ENCODE data around the gene ABCC3. TPM values are rescaled to one million over a fixed set of nuclear protein-coding genes. Genes with fewer than 3 reads are reported as not detected.
"Not testable (repeated sequence)": the region's sequence is repeated elsewhere in the genome, so short reads cannot be mapped to it uniquely, and the experiment has no call there.

The ABCC3 gene
- total RNA-seq, 1 donor from 2014 or later, result 13.3 TPM

DNA sequence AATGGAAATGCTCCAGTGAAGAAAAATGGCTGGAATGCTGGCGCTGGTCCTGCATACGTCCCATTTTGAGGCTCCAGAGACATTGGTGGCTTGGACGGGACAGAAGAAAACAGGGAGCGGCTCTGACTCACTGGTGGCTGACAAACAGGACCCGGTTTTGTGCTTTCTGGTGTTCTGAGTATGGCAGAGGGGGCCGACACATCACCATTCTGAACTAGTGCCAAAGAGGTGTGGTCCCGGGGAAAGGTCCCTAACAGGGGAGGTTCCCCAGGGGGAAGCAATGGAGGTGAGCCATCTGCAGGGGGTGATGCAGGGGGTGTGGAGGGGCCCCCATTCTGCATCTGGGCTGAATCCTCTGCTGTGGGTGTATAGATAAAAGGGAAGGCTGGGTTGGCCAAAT is 64.7 kb downstream of the ABCC3 start:
- no peak for DNase-seq (ENCODE audit: extremely low spot score, unreplicated experiment)
- H3K4me1 Mint-ChIP-seq (ENCODE audit: unreplicated experiment), result peaks cover 20% of the 10 kb centered on the region
- peaks cover 27% of the 10 kb centered on the region for H3K36me3 Mint-ChIP-seq
- H3K9me3 Mint-ChIP-seq, result no peaks in the 10 kb centered on the region
- no peak overlapping the region for H3K27ac Mint-ChIP-seq
- TF ChIP-seq, protein P1, sequence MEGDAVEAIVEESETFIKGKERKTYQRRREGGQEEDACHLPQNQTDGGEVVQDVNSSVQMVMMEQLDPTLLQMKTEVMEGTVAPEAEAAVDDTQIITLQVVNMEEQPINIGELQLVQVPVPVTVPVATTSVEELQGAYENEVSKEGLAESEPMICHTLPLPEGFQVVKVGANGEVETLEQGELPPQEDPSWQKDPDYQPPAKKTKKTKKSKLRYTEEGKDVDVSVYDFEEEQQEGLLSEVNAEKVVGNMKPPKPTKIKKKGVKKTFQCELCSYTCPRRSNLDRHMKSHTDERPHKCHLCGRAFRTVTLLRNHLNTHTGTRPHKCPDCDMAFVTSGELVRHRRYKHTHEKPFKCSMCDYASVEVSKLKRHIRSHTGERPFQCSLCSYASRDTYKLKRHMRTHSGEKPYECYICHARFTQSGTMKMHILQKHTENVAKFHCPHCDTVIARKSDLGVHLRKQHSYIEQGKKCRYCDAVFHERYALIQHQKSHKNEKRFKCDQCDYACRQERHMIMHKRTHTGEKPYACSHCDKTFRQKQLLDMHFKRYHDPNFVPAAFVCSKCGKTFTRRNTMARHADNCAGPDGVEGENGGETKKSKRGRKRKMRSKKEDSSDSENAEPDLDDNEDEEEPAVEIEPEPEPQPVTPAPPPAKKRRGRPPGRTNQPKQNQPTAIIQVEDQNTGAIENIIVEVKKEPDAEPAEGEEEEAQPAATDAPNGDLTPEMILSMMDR (conservative IDR thresholded peaks at IDR 0.05), result no peak
- peaks cover 4% of the 10 kb centered on the region for H3K27me3 Mint-ChIP-seq
- no peak overlapping the region for H3K4me3 Mint-ChIP-seq

DNA sequence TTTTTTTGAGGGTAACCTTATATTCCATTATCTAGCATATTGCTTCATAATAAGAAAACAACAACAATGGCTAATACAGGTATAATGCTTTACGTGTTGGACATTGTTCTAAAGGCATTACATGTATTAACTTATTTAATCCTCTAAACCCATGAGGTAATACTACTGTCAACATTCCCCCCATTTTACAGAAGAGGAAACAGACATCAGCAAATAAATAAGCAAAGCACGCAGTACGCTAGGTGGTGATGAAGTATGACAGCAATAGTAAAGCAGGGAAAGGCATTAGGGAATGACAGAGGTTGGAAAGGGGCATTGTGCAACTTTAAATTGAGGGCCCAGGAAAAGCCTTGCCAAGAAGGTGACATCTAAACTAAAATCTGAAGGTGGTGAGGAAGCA is 68.5 kb downstream of the ABCC3 start:
- no peak for DNase-seq (ENCODE audit: extremely low spot score, unreplicated experiment)
- Mint-ChIP-seq H3K36me3 (peaks cover 24% of the 10 kb centered on the region), H3K27ac (peak overlapping the region; percentile 34), H3K4me1 (ENCODE audit: unreplicated experiment) (peaks cover 15% of the 10 kb centered on the region), H3K27me3 (peaks cover 4% of the 10 kb centered on the region), H3K4me3 (peak overlapping the region; percentile 27), H3K9me3 (no peaks in the 10 kb centered on the region)
- TF ChIP-seq, protein P1 (conservative IDR thresholded peaks at IDR 0.05), result no peak

DNA sequence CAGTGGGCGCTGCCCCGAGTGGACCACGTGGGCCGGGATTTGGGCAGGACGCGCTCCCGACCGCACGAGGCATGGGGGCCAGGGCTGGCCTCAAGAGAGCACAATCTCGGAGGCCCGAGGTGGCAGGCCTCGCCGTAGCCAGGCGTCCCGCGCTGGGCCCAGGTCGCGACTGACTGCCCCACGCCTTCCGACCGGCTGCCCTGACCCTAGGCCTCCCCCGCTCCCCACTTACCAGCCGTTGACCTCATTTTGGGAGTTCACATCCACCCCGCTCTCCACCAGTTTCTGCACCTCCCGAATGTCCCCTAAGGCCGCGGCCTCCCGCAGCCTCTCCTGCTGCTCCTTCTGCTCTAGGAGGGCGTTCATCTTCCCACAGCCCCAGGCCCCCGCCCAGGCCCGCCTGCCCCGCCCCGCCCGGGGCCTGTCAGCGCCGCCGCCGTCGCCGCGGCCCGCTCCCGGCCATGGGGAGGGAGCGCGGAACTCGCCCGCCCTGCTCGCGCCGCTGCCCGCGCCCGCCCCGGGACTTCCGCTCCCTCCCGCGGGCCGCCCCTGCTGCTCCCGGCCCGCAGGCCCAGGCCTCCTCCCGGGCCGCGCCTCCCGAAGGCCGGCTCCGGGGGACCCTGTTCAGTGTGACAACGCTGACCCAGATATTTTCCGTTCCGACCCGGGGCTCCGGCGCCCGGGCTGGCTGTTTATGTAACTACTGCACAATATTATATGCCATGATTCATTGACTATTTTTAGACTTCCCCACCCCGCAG is 72.8 kb downstream of the ABCC3 start, which contains the start of gene ANKRD40:
ANKRD40 (minus strand) TSS at position 626 of the 761 bp plus-strand sequence; CDS start at position 366, 260 bp downstream.
- peaks cover 15% of the 10 kb centered on the region for H3K36me3 Mint-ChIP-seq
- H3K27ac Mint-ChIP-seq, result peak within 1 kb of the TSS; percentile 83
- TF ChIP-seq, protein P1 (conservative IDR thresholded peaks at IDR 0.05), result no peak
- peaks cover 28% of the 10 kb centered on the region for H3K4me1 Mint-ChIP-seq (ENCODE audit: unreplicated experiment)
- H3K4me3 Mint-ChIP-seq, result peak within 1 kb of the TSS; percentile 95
- H3K27me3 Mint-ChIP-seq, result peaks cover 4% of the 10 kb centered on the region
- peak; percentile 85 for DNase-seq (ENCODE audit: extremely low spot score, unreplicated experiment)
- no peaks in the 10 kb centered on the region for H3K9me3 Mint-ChIP-seq

DNA sequence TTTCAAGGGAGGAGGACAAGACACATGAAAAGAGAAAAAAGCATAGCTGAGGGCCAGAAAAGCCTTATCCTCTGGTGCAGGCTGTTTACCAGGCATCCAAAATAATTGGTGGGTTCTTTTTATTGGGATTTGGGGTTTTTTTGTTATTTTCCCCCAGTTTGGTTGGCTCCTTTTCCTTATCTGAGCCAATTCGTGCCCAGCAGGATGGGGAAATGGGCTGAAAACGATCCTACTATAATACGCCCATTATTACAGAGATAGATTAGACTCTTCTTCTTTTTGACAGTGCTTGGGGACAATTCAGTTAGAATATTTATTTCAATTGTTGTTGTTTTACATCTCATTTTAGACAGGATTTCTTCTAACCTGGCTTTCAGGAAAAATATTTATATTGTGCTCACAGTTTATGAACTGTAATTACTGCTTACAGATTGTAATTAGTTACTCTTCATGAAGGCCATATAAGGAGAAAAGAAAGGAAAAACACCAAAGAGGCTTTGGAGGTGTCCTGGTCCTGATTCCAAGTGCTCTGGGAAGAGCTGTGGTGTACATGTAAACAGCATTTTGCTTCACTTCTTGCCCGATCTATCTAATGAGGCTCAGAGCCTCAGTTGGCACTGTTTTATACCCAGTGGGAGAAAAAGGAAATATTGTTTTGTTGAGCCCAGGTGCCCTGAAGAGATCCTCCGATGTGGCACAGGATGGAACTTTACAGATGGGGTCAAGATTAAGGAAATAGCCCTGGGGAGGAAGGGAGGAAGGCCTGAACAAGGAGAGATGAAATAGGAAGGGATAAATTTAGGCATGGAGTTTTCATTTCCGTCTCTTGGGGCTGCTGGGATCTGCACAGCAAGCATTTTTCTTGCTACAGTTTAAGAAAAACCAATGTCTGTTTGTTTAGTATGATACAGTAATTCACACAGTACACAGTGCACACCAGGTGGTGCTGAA is 73.6 kb downstream of the ABCC3 start:
- TF ChIP-seq, protein P1 (conservative IDR thresholded peaks at IDR 0.05), result no peak

DNA sequence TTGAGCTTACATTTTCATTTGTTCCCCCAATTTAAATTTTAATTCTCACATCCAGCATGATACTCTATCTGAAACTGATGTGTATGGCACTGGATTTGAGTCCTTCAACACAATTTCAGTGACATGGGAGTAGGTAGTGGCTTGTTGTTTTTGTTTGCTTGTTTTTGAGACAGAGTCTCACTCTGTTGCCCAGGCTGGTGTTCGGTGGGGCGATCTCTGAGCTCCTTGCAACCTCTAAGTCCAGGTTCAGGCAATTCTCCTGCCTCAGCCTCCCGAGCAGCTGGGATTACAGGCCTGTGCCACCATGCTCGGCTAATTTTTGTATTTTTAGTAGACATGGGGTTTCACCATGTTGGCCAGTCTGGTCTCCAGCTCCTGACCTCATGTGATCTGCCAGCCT is 74.4 kb downstream of the ABCC3 start:
- Mint-ChIP-seq H3K4me3 (peak overlapping the region; percentile 93), H3K4me1 (ENCODE audit: unreplicated experiment) (peaks cover 23% of the 10 kb centered on the region), H3K27ac (peak overlapping the region; percentile 83)
- H3K27me3 Mint-ChIP-seq; H3K9me3 Mint-ChIP-seq; DNase-seq (ENCODE audit: extremely low spot score, unreplicated experiment); H3K36me3 Mint-ChIP-seq: not testable (repeated sequence)

More for the DNA sequence above, 73.6 kb downstream of the ABCC3 start:
- H3K4me3 Mint-ChIP-seq, result peak overlapping the region; percentile 93
- H3K27ac Mint-ChIP-seq, result peak overlapping the region; percentile 83
- DNase-seq (ENCODE audit: extremely low spot score, unreplicated experiment), result no peak
- no peaks in the 10 kb centered on the region for H3K9me3 Mint-ChIP-seq
- peaks cover 30% of the 10 kb centered on the region for H3K4me1 Mint-ChIP-seq (ENCODE audit: unreplicated experiment)
- H3K36me3 Mint-ChIP-seq, result peaks cover 12% of the 10 kb centered on the region
- H3K27me3 Mint-ChIP-seq, result peaks cover 7% of the 10 kb centered on the region
